Measurements from ENCODE around the gene KRT23. TPM values are rescaled to one million over a fixed set of nuclear protein-coding genes. Genes with fewer than 3 reads are reported as not detected.

KRT23 gene
- total RNA-seq, 1 experiment from 2014 or later: not detected

DNA sequence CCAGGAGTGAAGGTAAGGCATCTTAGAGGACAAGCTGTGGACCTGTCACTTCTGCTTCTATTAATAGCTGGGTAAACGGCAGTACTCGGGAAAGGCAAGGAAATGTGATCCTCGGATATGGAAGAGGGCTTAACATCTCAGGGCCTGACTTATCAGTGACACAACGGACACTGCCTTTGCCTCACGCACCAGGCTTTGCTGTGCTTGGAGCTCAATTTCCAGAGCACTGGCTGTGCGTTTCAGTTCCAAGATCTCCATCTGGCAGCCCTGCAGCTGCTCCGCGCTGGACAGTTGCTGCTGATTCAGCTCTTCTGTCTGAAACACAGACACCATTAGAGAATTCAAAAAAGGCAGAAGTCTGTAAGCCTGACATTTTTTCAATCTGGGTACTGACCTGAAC is 43.1 kb upstream of the KRT23 start:
- peaks cover 11% of the 10 kb centered on the region for H3K27me3 Mint-ChIP-seq (ENCODE audit: insufficient read depth, unreplicated experiment)
- TF ChIP-seq, protein P1, sequence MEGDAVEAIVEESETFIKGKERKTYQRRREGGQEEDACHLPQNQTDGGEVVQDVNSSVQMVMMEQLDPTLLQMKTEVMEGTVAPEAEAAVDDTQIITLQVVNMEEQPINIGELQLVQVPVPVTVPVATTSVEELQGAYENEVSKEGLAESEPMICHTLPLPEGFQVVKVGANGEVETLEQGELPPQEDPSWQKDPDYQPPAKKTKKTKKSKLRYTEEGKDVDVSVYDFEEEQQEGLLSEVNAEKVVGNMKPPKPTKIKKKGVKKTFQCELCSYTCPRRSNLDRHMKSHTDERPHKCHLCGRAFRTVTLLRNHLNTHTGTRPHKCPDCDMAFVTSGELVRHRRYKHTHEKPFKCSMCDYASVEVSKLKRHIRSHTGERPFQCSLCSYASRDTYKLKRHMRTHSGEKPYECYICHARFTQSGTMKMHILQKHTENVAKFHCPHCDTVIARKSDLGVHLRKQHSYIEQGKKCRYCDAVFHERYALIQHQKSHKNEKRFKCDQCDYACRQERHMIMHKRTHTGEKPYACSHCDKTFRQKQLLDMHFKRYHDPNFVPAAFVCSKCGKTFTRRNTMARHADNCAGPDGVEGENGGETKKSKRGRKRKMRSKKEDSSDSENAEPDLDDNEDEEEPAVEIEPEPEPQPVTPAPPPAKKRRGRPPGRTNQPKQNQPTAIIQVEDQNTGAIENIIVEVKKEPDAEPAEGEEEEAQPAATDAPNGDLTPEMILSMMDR (IDR thresholded peaks at IDR 0.05; ENCODE audit: unreplicated experiment): no peak
- H3K36me3 Mint-ChIP-seq (ENCODE audit: insufficient read depth, unreplicated experiment): no peaks in the 10 kb centered on the region
- H3K27ac Mint-ChIP-seq (ENCODE audit: low read depth, unreplicated experiment): no peak overlapping the region
- no peak for DNase-seq (ENCODE audit: unreplicated experiment)
- no peaks in the 10 kb centered on the region for H3K4me1 Mint-ChIP-seq (ENCODE audit: insufficient read depth, unreplicated experiment)
- H3K4me3 Mint-ChIP-seq (ENCODE audit: unreplicated experiment): no peak overlapping the region
- POLR2A ChIA-PET: interaction anchor here (1.3 kb wide), 1 partner anchor 14 kb away, joined by 3 read pairs; the partner anchor contains the start of gene KRT39
- CTCF ChIA-PET: interaction anchor here (0.7 kb wide), 2 partner anchors 34 to 349 kb away, joined by 3 to 4 read pairs; no protein-coding TSS in a partner anchor
- BruUV-seq (replicated peaks): no TSS peak
- intact Hi-C loops (cut with micrococcal nuclease): no loop called here
- H3K9me3 Mint-ChIP-seq (ENCODE audit: unreplicated experiment): no peaks in the 10 kb centered on the region

- CTCF ChIA-PET: interaction anchor here (0.7 kb wide), 2 partner anchors 34 to 350 kb away, joined by 3 to 4 read pairs; no protein-coding TSS in a partner anchor
- DNase-seq (ENCODE audit: unreplicated experiment): no peak
- Mint-ChIP-seq H3K36me3 (ENCODE audit: insufficient read depth, unreplicated experiment) (no peaks in the 10 kb centered on the region), H3K9me3 (ENCODE audit: unreplicated experiment) (no peaks in the 10 kb centered on the region), H3K4me1 (ENCODE audit: insufficient read depth, unreplicated experiment) (no peaks in the 10 kb centered on the region), H3K27me3 (ENCODE audit: insufficient read depth, unreplicated experiment) (peaks cover 11% of the 10 kb centered on the region), H3K4me3 (ENCODE audit: unreplicated experiment) (no peak overlapping the region), H3K27ac (ENCODE audit: low read depth, unreplicated experiment) (no peak overlapping the region)
- TF ChIP-seq, protein P1 (IDR thresholded peaks at IDR 0.05; ENCODE audit: unreplicated experiment): no peak
- intact Hi-C loops (cut with micrococcal nuclease): no loop called here
- BruUV-seq (replicated peaks): no TSS peak
- POLR2A ChIA-PET: interaction anchor here (1.3 kb wide), 1 partner anchor 13 kb away, joined by 3 read pairs; the partner anchor contains the start of gene KRT39
Observed at GRCh38 chr17:40980117-40980516, 42.7 kb upstream of the KRT23 start.

GRCh38 chr17:40978575-40979151 is 41.2 kb upstream of the KRT23 start:
- intact Hi-C loops (cut with micrococcal nuclease): no loop called here
- ChIA-PET POLR2A (interaction anchor here (0.7 kb wide), 1 partner anchor 1209 kb away, joined by 4 read pairs; no protein-coding TSS in a partner anchor), CTCF (no interaction called here)
- DNase-seq (ENCODE audit: unreplicated experiment): no peak
- Mint-ChIP-seq H3K27me3 (ENCODE audit: insufficient read depth, unreplicated experiment) (peaks cover 4% of the 10 kb centered on the region), H3K36me3 (ENCODE audit: insufficient read depth, unreplicated experiment) (no peaks in the 10 kb centered on the region), H3K4me1 (ENCODE audit: insufficient read depth, unreplicated experiment) (no peaks in the 10 kb centered on the region), H3K4me3 (ENCODE audit: unreplicated experiment) (no peak overlapping the region), H3K27ac (ENCODE audit: low read depth, unreplicated experiment) (no peak overlapping the region), H3K9me3 (ENCODE audit: unreplicated experiment) (no peaks in the 10 kb centered on the region)
- TF ChIP-seq, protein P1 (IDR thresholded peaks at IDR 0.05; ENCODE audit: unreplicated experiment): no peak
- no TSS peak for BruUV-seq (replicated peaks)

DNA sequence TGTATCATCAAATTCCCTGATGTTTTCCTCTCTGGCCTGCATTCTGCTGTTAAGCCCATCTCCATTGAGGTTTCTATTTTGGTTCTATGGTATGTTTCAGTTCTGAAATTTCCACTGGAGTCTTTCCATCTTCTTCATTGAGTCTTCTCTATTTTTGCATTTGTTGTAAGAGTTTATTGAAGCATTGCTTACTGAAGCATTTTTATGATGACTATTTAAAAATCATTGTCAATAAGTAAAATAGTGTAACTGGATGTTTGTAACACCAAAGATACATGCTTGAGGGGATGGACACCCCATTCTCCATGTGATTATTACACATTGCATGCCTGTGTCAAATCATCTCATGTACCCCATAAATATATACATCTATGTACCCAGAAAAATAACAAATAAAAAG is 38.1 kb upstream of the KRT23 start:
- no peak for DNase-seq (ENCODE audit: unreplicated experiment)
- ChIA-PET POLR2A (no interaction called here), CTCF (interaction anchor here (0.7 kb wide), 1 partner anchor 554 kb away, joined by 3 read pairs; no protein-coding TSS in a partner anchor)
- TF ChIP-seq, protein P1 (IDR thresholded peaks at IDR 0.05; ENCODE audit: unreplicated experiment): no peak
- Mint-ChIP-seq H3K27me3 (ENCODE audit: insufficient read depth, unreplicated experiment) (no peaks in the 10 kb centered on the region), H3K4me3 (ENCODE audit: unreplicated experiment) (no peak overlapping the region), H3K27ac (ENCODE audit: low read depth, unreplicated experiment) (no peak overlapping the region), H3K9me3 (ENCODE audit: unreplicated experiment) (no peaks in the 10 kb centered on the region), H3K36me3 (ENCODE audit: insufficient read depth, unreplicated experiment) (no peaks in the 10 kb centered on the region), H3K4me1 (ENCODE audit: insufficient read depth, unreplicated experiment) (no peaks in the 10 kb centered on the region)
- intact Hi-C loops (cut with micrococcal nuclease): no loop called here
- no TSS peak for BruUV-seq (replicated peaks)

Data from MCF 10A (cell line).